Stomach smooth muscle (tissue), 2 donors: ENCODE data around the gene RTN4.

ENCODE experiments used
- H3K27ac ChIP-seq: one replicate; pipeline ENCODE4 v1.7.0; 2013; ENCODE audit warnings: mild to moderate bottlenecking, low read length, inconsistent platforms
- H3K27me3 ChIP-seq, 2 donors: one replicate each; pipeline ENCODE4 v1.7.0; 2013; ENCODE audit warnings: low read length in 2 of 2; ENCODE audit not compliant: insufficient read depth in 2 of 2, control insufficient read depth in 1 of 2
- H3K36me3 ChIP-seq, 2 donors: one replicate each; pipeline ENCODE4 v1.7.0; 2013; ENCODE audit warnings: low read length in 2 of 2; ENCODE audit not compliant: control insufficient read depth in 2 of 2, insufficient read depth in 2 of 2
- H3K4me1 ChIP-seq: one replicate; pipeline ENCODE4 v1.7.0; 2013; ENCODE audit warnings: low read length; ENCODE audit not compliant: control insufficient read depth, insufficient read depth
- H3K4me3 ChIP-seq, 2 donors: one replicate each; pipeline ENCODE4 v1.7.0; 2013; ENCODE audit warnings: low read length in 2 of 2
- H3K9ac ChIP-seq, 2 donors: one replicate each; pipeline ENCODE4 v1.7.0; 2013; ENCODE audit warnings: low read length in 2 of 2, mild to moderate bottlenecking in 1 of 2
- H3K9me3 ChIP-seq, 2 donors: one replicate each; pipeline ENCODE4 v1.7.0; 2013; ENCODE audit warnings: low read length in 2 of 2; ENCODE audit not compliant: control insufficient read depth in 2 of 2
- donor health status: healthy.
- donor health status: Pancreatic carcinoma.

RTN4 gene

DNA sequence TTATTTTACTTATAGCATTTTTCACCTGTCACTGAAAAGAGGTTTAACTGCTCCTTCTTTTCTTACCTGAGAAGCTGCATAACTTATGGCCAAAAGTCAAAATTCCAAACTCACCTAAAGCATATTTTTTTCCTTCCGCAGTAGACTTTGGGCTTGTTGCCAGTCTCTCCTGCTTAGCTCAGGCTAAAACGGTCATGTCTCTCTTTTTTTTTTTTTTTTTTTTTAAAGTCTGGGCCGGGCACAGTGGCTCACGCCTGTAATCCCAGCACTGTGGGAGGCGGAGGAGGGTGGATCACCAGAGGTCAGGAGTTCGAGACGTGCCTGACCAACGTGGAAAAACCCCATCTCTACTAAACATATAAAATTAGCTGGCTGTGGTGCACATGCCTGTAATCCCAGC lies 113.5 kb downstream of the RTN4 start:
- H3K36me3 ChIP-seq, result no peaks in the 10 kb centered on the region
- peaks cover 4 to 5% of the 10 kb centered on the region in 2 donors for H3K9me3 ChIP-seq
- H3K9ac ChIP-seq, result no peak overlapping the region
- H3K4me1 ChIP-seq, result no peaks in the 10 kb centered on the region
- H3K27me3 ChIP-seq, result no peaks in the 10 kb centered on the region
- no peak overlapping the region for H3K27ac ChIP-seq
- no peak overlapping the region for H3K4me3 ChIP-seq

DNA sequence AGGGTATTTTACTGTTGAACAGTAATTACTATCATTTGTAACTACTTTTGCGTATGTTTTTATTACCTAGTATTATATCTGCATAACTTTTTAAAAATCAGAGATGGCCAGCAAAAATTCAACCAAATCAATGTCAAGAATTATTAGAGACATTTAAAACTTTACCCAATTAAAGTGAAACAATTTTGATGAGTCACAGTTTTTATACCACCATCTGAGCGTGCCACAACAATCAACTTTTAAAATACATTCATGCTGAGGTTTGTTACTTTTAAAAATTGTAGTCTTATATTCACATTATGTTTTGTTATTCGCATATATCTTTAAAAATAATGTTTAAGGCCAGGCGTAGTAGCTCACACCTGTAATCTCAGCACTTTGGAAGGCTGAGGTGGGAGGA lies 114.9 kb downstream of the RTN4 start:
- Histone ChIP-seq H3K36me3 (no peaks in the 10 kb centered on the region), H3K9me3 (peaks cover 4 to 5% of the 10 kb centered on the region in 2 donors), H3K4me1 (no peaks in the 10 kb centered on the region), H3K4me3 (no peak overlapping the region), H3K27me3 (no peaks in the 10 kb centered on the region), H3K27ac (no peak overlapping the region), H3K9ac (no peak overlapping the region)

DNA sequence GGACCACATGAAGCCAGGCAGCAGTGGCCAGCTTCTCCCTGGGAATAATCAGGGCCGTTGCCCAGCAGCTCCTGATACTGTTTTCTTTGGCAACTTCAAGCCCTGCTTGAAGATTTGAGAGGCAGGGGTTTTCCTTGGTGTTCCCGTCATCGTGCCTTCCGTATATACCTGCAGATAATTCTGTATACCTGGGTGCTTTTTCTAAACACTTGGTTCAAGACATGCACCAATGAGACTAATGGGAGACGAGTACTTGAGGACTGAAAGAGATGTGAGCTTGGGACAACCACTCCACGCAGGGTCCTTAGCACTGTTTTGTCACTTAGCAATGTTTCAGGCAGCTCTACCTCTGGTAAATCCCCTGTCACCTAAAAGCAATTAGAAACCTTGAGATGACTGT lies 118.8 kb downstream of the RTN4 start:
- Histone ChIP-seq H3K4me1 (peaks cover 4% of the 10 kb centered on the region), H3K9me3 (no peaks in the 10 kb centered on the region), H3K27ac (no peak overlapping the region), H3K27me3 (no peaks in the 10 kb centered on the region), H3K9ac (no peak overlapping the region), H3K36me3 (no peaks in the 10 kb centered on the region), H3K4me3 (no peak overlapping the region)

DNA sequence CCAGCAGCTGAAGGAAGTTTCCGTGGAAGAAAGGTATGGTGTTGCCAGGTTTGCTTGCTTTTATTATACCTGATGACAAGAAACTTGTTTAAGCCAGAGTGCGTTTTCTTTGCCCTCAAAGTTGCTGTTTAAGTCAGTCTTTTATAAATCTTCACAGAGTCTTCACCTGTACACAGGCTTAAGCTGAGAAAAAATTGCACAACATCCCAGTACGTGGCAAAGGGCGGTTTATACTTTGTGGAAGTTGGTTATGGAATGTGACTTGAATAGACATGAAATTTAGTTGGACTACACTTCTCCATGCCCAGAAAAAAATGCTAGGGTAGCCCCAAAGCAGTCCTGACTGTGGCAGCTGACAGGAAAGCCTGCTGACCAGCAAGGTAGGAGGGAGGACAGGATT lies 121.5 kb downstream of the RTN4 start:
- Histone ChIP-seq H3K27ac (no peak overlapping the region), H3K4me3 (no peak overlapping the region), H3K4me1 (peaks cover 4% of the 10 kb centered on the region), H3K27me3 (no peaks in the 10 kb centered on the region), H3K36me3 (no peaks in the 10 kb centered on the region), H3K9ac (no peak overlapping the region), H3K9me3 (no peaks in the 10 kb centered on the region)

DNA sequence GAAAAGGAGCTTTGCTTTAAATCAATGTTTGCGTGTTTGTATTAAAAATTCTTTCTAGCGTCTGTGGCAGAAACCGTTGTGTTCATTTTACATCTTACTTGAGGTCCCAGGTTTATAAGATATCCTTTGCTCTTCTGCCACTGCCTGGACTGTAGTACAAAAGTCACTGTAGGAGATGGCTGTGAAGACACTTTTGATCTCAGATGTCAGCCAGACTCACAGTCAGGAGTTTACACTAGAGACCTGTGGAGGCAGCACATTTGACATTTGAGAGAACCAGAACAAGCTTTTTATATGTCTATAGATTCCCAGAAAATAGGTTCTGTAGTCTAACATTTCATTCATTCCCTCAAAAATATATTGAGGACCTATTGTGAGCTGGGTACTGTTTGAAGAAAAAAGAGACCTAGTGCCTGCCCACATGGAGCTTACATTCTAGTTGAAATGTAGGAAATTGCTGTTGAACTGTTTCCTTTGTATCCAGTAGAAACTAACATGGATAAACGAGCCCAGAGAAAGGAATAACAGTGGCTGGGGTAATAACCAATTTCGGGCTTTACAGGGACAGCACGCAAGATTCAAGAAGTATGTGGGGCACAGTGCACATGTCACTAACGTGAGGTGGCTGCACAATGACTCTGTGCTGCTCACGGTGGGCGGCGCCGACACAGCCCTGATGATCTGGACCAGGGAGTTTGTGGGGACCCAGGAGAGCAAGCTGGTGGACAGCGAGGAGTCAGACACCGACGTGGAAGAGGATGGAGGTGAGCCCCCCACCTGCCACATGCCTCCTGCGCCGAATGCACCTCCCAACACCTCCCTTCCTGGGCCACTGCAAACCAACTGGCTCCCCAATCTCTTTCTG lies 122.3 kb downstream of the RTN4 start:
- no peaks in the 10 kb centered on the region for H3K27me3 ChIP-seq
- H3K36me3 ChIP-seq, result no peaks in the 10 kb centered on the region
- H3K4me3 ChIP-seq, result no peak overlapping the region
- H3K9me3 ChIP-seq, result no peaks in the 10 kb centered on the region
- no peak overlapping the region for H3K27ac ChIP-seq
- H3K4me1 ChIP-seq, result peaks cover 4% of the 10 kb centered on the region
- no peak overlapping the region for H3K9ac ChIP-seq

DNA sequence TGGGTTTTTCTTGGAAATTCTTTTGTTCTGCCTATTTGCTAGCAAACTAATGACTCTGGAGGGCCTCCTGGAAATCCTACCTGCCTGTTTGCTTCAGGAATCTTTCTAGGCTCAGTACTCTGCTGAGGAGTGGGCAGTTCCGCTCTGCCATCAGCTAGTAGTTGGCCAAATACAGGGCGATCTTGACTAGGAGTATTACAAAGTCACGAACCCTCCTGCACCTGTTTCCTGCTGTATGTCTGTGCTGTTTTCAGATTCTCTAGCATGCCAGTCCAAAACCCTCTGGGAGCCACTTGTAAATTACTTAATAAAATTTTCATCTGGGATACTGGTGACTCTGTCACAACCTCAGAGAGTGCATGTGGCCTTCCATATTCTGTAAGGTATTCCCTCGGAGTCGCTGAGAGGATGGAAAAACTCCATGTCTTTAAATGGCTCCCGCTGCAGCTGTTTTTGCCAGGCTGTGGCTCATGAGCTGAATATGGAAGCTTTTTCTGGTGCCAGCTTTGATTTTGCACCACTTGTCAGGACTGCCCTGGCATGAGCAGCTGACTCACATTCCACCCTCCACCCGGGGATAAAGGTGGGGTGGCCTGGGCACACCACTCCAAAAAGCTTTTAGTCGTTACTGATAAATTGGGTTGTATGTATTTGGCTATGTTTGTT lies 123.0 kb downstream of the RTN4 start:
- Histone ChIP-seq H3K4me1 (peaks cover 4% of the 10 kb centered on the region), H3K27ac (no peak overlapping the region), H3K4me3 (no peak overlapping the region), H3K9ac (no peak overlapping the region), H3K27me3 (no peaks in the 10 kb centered on the region), H3K36me3 (no peaks in the 10 kb centered on the region), H3K9me3 (no peaks in the 10 kb centered on the region)

DNA sequence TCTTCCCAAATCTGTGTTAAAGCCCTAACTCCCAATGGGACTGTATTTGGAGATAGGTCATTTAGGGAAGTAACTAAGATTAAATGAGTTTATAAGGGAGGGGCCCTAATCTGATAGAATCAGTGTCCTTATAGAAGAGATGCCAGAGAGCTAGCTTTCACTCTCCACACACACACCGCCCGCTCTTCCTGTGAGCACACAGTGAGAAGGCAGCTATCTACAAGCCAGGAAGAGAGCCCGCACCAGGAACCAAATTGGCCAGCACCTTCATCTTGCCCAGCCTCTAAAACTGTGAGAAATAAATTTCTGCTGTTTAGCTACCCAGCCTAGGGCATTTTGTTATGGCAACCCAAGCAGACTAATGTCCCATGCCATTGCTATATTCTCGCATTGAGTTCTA lies 125.2 kb downstream of the RTN4 start:
- H3K9me3 ChIP-seq, result no peaks in the 10 kb centered on the region
- H3K4me3 ChIP-seq, result no peak overlapping the region
- H3K27ac ChIP-seq, result no peak overlapping the region
- H3K27me3 ChIP-seq, result no peaks in the 10 kb centered on the region
- no peaks in the 10 kb centered on the region for H3K36me3 ChIP-seq
- H3K4me1 ChIP-seq, result peaks cover 4% of the 10 kb centered on the region
- no peak overlapping the region for H3K9ac ChIP-seq

DNA sequence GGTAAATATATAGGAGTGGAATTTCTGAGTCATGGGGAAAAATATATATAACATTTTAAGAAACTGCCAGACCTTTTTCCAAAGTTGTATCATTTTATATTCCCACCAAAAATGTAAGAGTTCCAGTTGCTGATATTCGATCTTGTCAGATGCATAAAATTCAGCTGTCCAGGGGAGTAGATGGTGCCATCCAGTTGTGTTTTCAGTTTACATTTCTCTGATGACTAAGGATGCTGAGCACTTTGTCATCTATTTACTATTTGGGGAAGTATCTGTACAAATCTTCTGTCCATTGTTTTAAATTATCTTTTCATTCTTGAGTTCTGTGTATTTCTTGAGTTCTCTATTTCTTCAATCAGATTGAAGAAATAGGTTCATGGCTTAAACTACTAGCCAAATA lies 126.1 kb downstream of the RTN4 start:
- Histone ChIP-seq H3K4me1 (peaks cover 4% of the 10 kb centered on the region), H3K4me3 (no peak overlapping the region), H3K27me3 (no peaks in the 10 kb centered on the region), H3K9ac (no peak overlapping the region), H3K9me3 (no peaks in the 10 kb centered on the region), H3K36me3 (no peaks in the 10 kb centered on the region), H3K27ac (no peak overlapping the region)
